ENCODE results near the gene SPON1.

The SPON1 gene

GRCh38 chr11:14075118-14076078 is 112.9 kb downstream of the SPON1 start:
- no peak overlapping the region for H4K91ac ChIP-seq (ENCODE audit: low read length)
- no peak overlapping the region for H3K4me3 ChIP-seq (ENCODE audit: insufficient read depth in 1 of 2, low read depth in 1 of 2, low read length in 2 of 2)
- H2AFZ ChIP-seq (ENCODE audit: low read depth, low read length): no peak overlapping the region
- H3K18ac ChIP-seq (ENCODE audit: low read depth in 1 of 2, low read length in 2 of 2): no peak overlapping the region
- H3K14ac ChIP-seq (ENCODE audit: low read length in 2 of 2): no peak overlapping the region
- H3K4me1 ChIP-seq (ENCODE audit: control insufficient read depth, insufficient read depth, low read depth, low read length): no peaks in the 10 kb centered on the region
- H2BK15ac ChIP-seq (ENCODE audit: low read depth, poor library complexity, severe bottlenecking): no peak overlapping the region
- no peak overlapping the region for H2BK12ac ChIP-seq (ENCODE audit: low read length in 2 of 2)
- H3K4ac ChIP-seq (ENCODE audit: low read depth in 1 of 2, low read length in 2 of 2): no peak overlapping the region
- peak overlapping the region; percentile 35 for H3K9ac ChIP-seq (ENCODE audit: low read length)
- H4K8ac ChIP-seq (ENCODE audit: low read length): no peak overlapping the region
- H3K9me3 ChIP-seq (ENCODE audit: control insufficient read depth, low read length): no peaks in the 10 kb centered on the region
- WGBS: 77% methylated on average over 8 of the region's 10 CpGs
- no peak overlapping the region for H3K23ac ChIP-seq (ENCODE audit: low read length in 2 of 2)
- H2BK5ac ChIP-seq (ENCODE audit: low read depth, low read length, poor library complexity, severe bottlenecking): no peak overlapping the region
- H3K36me3 ChIP-seq (ENCODE audit: control insufficient read depth in 1 of 2, insufficient read depth in 2 of 2, low read depth in 1 of 2, low read length in 2 of 2): no peaks in the 10 kb centered on the region
- H3K79me1 ChIP-seq (replicated peaks; ENCODE audit: low read length, poor library complexity, severe bottlenecking): no peaks in the 10 kb centered on the region
- no peak overlapping the region for H2BK120ac ChIP-seq (ENCODE audit: low read depth, low read length)
- no peak overlapping the region for H3K27ac ChIP-seq (ENCODE audit: low read length, poor library complexity, severe bottlenecking)
- DNase-seq: no peak
- H2AK5ac ChIP-seq (ENCODE audit: low read length, severe bottlenecking): no peak overlapping the region
- no peak overlapping the region for H3K4me2 ChIP-seq (ENCODE audit: low read length, poor library complexity, severe bottlenecking)
- H3K27me3 ChIP-seq (ENCODE audit: control insufficient read depth in 1 of 2, insufficient read depth in 1 of 2, low read length in 2 of 2): peaks cover 0 to 3% of the 10 kb centered on the region in 2 experiments

GRCh38 chr11:14079011-14079410 is 116.5 kb downstream of the SPON1 start:
- Histone ChIP-seq H2BK5ac (ENCODE audit: low read depth, low read length, poor library complexity, severe bottlenecking) (no peak overlapping the region), H2BK15ac (ENCODE audit: low read depth, poor library complexity, severe bottlenecking) (no peak overlapping the region), H4K91ac (ENCODE audit: low read length) (no peak overlapping the region), H3K23ac (ENCODE audit: low read length in 2 of 2) (no peak overlapping the region), H3K18ac (ENCODE audit: low read depth in 1 of 2, low read length in 2 of 2) (no peak overlapping the region), H3K9ac (ENCODE audit: low read length) (no peak overlapping the region), H3K14ac (ENCODE audit: low read length in 2 of 2) (no peak overlapping the region), H3K27me3 (ENCODE audit: control insufficient read depth in 1 of 2, insufficient read depth in 1 of 2, low read length in 2 of 2) (peaks cover 0 to 3% of the 10 kb centered on the region in 2 experiments), H3K27ac (ENCODE audit: low read length, poor library complexity, severe bottlenecking) (no peak overlapping the region), H3K36me3 (ENCODE audit: control insufficient read depth in 1 of 2, insufficient read depth in 2 of 2, low read depth in 1 of 2, low read length in 2 of 2) (no peaks in the 10 kb centered on the region), H3K9me3 (ENCODE audit: control insufficient read depth, low read length) (no peaks in the 10 kb centered on the region), H3K4me3 (ENCODE audit: insufficient read depth in 1 of 2, low read depth in 1 of 2, low read length in 2 of 2) (no peak overlapping the region), H2BK120ac (ENCODE audit: low read depth, low read length) (no peak overlapping the region), H3K4me1 (ENCODE audit: control insufficient read depth, insufficient read depth, low read depth, low read length) (no peaks in the 10 kb centered on the region), H3K79me1 (replicated peaks; ENCODE audit: low read length, poor library complexity, severe bottlenecking) (no peaks in the 10 kb centered on the region), H2BK12ac (ENCODE audit: low read length in 2 of 2) (no peak overlapping the region), H3K4ac (ENCODE audit: low read depth in 1 of 2, low read length in 2 of 2) (no peak overlapping the region), H2AK5ac (ENCODE audit: low read length, severe bottlenecking) (no peak overlapping the region), H3K4me2 (ENCODE audit: low read length, poor library complexity, severe bottlenecking) (no peak overlapping the region), H4K8ac (ENCODE audit: low read length) (no peak overlapping the region), H2AFZ (ENCODE audit: low read depth, low read length) (no peak overlapping the region)
- WGBS: 76% methylated on average over 4 of the region's 4 CpGs
- DNase-seq: no peak

- H2BK12ac ChIP-seq (ENCODE audit: low read length in 2 of 2): no peak overlapping the region
- H3K14ac ChIP-seq (ENCODE audit: low read length in 2 of 2): no peak overlapping the region
- H3K4me2 ChIP-seq (ENCODE audit: low read length, poor library complexity, severe bottlenecking): no peak overlapping the region
- no peak overlapping the region for H4K91ac ChIP-seq (ENCODE audit: low read length)
- no peak overlapping the region for H3K4me3 ChIP-seq (ENCODE audit: insufficient read depth in 1 of 2, low read depth in 1 of 2, low read length in 2 of 2)
- DNase-seq: no peak
- no peak overlapping the region for H3K4ac ChIP-seq (ENCODE audit: low read depth in 1 of 2, low read length in 2 of 2)
- H3K36me3 ChIP-seq (ENCODE audit: control insufficient read depth in 1 of 2, insufficient read depth in 2 of 2, low read depth in 1 of 2, low read length in 2 of 2): no peaks in the 10 kb centered on the region
- H3K23ac ChIP-seq (ENCODE audit: low read length in 2 of 2): no peak overlapping the region
- no peak overlapping the region for H2AK5ac ChIP-seq (ENCODE audit: low read length, severe bottlenecking)
- H2AFZ ChIP-seq (ENCODE audit: low read depth, low read length): no peak overlapping the region
- 71% methylated on average over 4 of the region's 4 CpGs for WGBS
- H3K79me1 ChIP-seq (replicated peaks; ENCODE audit: low read length, poor library complexity, severe bottlenecking): no peaks in the 10 kb centered on the region
- H4K8ac ChIP-seq (ENCODE audit: low read length): no peak overlapping the region
- no peak overlapping the region for H2BK120ac ChIP-seq (ENCODE audit: low read depth, low read length)
- no peak overlapping the region for H2BK5ac ChIP-seq (ENCODE audit: low read depth, low read length, poor library complexity, severe bottlenecking)
- no peaks in the 10 kb centered on the region for H3K9me3 ChIP-seq (ENCODE audit: control insufficient read depth, low read length)
- peaks cover 0 to 3% of the 10 kb centered on the region in 2 experiments for H3K27me3 ChIP-seq (ENCODE audit: control insufficient read depth in 1 of 2, insufficient read depth in 1 of 2, low read length in 2 of 2)
- H3K27ac ChIP-seq (ENCODE audit: low read length, poor library complexity, severe bottlenecking): no peak overlapping the region
- H2BK15ac ChIP-seq (ENCODE audit: low read depth, poor library complexity, severe bottlenecking): no peak overlapping the region
- no peak overlapping the region for H3K18ac ChIP-seq (ENCODE audit: low read depth in 1 of 2, low read length in 2 of 2)
- H3K9ac ChIP-seq (ENCODE audit: low read length): no peak overlapping the region
- H3K4me1 ChIP-seq (ENCODE audit: control insufficient read depth, insufficient read depth, low read depth, low read length): no peaks in the 10 kb centered on the region
Measured at GRCh38 chr11:14079797-14080196, 117.3 kb downstream of the SPON1 start.

GRCh38 chr11:14081581-14082231 is 119.2 kb downstream of the SPON1 start:
- no peak overlapping the region for H2BK12ac ChIP-seq (ENCODE audit: low read length in 2 of 2)
- no peak overlapping the region for H4K91ac ChIP-seq (ENCODE audit: low read length)
- no peak overlapping the region for H3K4me2 ChIP-seq (ENCODE audit: low read length, poor library complexity, severe bottlenecking)
- peak overlapping the region; percentile 56 for H3K9ac ChIP-seq (ENCODE audit: low read length)
- WGBS: 79% methylated on average over 5 of the region's 6 CpGs
- no peak overlapping the region for H3K18ac ChIP-seq (ENCODE audit: low read depth in 1 of 2, low read length in 2 of 2)
- H2AK5ac ChIP-seq (ENCODE audit: low read length, severe bottlenecking): no peak overlapping the region
- H2BK15ac ChIP-seq (ENCODE audit: low read depth, poor library complexity, severe bottlenecking): no peak overlapping the region
- no peak overlapping the region for H2BK120ac ChIP-seq (ENCODE audit: low read depth, low read length)
- H3K14ac ChIP-seq (ENCODE audit: low read length in 2 of 2): no peak overlapping the region
- no peak overlapping the region for H2BK5ac ChIP-seq (ENCODE audit: low read depth, low read length, poor library complexity, severe bottlenecking)
- no peak for DNase-seq
- no peaks in the 10 kb centered on the region for H3K9me3 ChIP-seq (ENCODE audit: control insufficient read depth, low read length)
- no peaks in the 10 kb centered on the region for H3K36me3 ChIP-seq (ENCODE audit: control insufficient read depth in 1 of 2, insufficient read depth in 2 of 2, low read depth in 1 of 2, low read length in 2 of 2)
- H3K4me1 ChIP-seq (ENCODE audit: control insufficient read depth, insufficient read depth, low read depth, low read length): no peaks in the 10 kb centered on the region
- H3K27ac ChIP-seq (ENCODE audit: low read length, poor library complexity, severe bottlenecking): no peak overlapping the region
- no peak overlapping the region for H2AFZ ChIP-seq (ENCODE audit: low read depth, low read length)
- no peak overlapping the region for H3K4ac ChIP-seq (ENCODE audit: low read depth in 1 of 2, low read length in 2 of 2)
- no peaks in the 10 kb centered on the region for H3K79me1 ChIP-seq (replicated peaks; ENCODE audit: low read length, poor library complexity, severe bottlenecking)
- no peak overlapping the region for H3K23ac ChIP-seq (ENCODE audit: low read length in 2 of 2)
- no peak overlapping the region for H4K8ac ChIP-seq (ENCODE audit: low read length)
- no peaks in the 10 kb centered on the region for H3K27me3 ChIP-seq (ENCODE audit: control insufficient read depth in 1 of 2, insufficient read depth in 1 of 2, low read length in 2 of 2)
- no peak overlapping the region for H3K4me3 ChIP-seq (ENCODE audit: insufficient read depth in 1 of 2, low read depth in 1 of 2, low read length in 2 of 2)
